GM10847 (cell line): ENCODE measurements around the gene SND1.

Experiments
- POLR2A ChIP-seq: IDR thresholded peaks from 2 replicates; pipeline ENCODE4 v1.6.1; 2011; ENCODE audit not compliant: insufficient read length; ENCODE audit errors: extremely low read depth

SND1 gene

GRCh38 chr7:127782654-127783559, 130.9 kb downstream of the SND1 start:
- TF ChIP-seq POLR2A: no peak

- no peak for TF ChIP-seq POLR2A
These were observed 134.2 kb downstream of the SND1 start for GRCh38 chr7:127786184-127786583.

DNA sequence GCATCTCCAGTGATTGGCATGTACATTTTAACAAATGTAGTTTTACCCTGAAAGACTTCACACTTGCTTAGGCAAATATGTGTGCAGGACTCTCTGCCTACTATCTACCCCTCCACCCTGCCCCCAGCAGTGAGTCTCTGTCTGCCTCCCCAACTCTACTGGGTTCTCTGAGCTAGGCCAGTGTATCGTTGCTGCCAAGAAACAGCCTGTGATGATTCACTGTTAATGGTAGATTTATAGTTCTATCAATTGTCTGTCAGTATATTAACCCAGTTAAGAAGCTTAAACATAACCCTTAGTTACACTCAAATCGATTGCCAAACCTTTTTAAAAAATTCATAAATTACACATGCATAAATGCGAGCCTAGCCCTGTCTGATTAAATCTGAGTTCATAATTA, 137.0 kb downstream of the SND1 start:
- TF ChIP-seq POLR2A: no peak

GRCh38 chr7:127791446-127792189, 139.6 kb downstream of the SND1 start:
- no peak for TF ChIP-seq POLR2A

- no peak for TF ChIP-seq POLR2A
These were observed 140.7 kb downstream of the SND1 start for GRCh38 chr7:127792528-127793342.

DNA sequence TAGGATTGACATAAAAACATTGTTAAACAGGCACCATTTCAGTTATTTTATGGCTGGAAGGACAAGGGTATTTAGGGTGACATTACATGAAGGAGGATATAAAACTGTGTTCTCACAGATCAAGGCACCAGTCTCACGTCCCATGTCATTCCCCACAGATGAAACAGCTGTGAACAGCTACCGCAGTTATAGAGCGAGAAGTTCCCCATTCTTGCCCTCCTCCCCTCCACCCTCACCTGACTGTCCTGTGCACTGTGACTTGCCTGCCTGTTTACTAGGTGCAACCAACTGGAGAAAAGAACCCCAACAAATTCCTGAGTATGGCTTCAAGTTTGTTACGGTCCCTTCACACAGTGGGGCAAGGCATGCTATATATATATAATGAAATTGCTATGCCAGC, 141.6 kb downstream of the SND1 start:
- TF ChIP-seq POLR2A: no peak

DNA sequence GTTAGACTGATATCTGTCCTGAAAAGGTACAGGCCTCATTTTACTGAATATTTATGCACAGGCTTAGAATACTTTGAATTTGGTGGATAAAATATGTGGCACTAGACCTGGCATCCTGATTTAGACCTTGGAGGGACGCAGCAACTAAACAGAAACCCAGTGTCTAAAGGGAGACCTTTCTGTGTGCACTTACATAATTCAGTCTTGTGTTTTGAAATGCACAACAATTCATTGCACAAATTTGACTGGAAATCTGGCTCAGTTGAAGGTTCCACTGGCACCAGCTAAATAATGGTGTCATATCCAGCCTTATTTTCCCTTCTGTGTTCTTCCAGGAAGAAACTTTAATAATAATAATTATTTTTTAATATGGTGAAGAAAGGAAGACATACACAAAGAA, 142.1 kb downstream of the SND1 start:
- TF ChIP-seq POLR2A: no peak

- no peak for TF ChIP-seq POLR2A
These were observed 142.6 kb downstream of the SND1 start for GRCh38 chr7:127794551-127794950.

DNA sequence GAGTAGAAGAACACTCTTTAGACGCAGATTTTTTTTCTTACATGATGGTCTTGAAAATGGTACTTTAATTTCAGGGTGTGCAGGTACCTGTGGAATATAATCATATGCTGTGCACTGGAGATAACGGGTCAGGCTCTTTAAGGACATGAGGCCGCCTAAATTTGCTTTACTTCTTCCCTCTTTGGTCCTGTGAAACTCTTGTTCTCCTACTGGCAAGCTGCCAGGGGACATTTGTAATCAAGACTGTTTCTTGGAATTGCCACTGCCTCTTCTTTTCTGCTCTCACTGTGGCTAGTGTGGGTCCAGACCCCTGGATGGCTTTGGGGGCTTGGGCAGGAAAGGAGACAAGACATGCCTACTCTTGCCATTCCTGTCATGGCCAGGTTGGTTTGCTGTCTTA, 146.0 kb downstream of the SND1 start:
- no peak for TF ChIP-seq POLR2A

DNA sequence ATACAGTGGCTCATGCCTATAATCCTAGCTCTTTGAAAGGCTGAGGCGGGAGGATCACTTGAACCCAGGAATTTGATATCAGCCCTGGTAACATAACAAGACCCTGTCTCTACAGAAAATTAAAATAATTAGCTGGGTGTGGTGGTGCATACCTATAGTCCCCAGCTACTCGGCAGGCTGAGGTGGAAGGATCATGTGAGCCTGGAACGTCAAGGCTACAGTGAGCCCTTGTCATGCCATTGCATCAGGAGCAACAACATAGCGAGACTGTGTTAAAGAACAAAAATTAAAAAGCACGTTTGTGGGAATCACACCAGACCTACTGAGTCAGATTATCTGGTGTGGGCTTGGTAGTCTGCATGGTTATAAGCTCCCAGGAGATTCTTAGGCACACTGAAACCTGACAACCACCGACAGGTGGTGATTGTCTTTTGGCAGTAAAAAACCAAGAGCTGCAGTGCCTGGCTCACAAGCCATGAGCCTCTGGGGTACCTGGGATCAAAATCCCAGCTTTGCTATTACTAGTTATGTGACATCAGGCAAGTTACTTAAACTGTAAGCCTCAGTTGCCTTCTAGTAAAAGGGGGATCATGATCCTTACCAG, 146.9 kb downstream of the SND1 start:
- TF ChIP-seq POLR2A: no peak

GRCh38 chr7:127799535-127800305, 147.7 kb downstream of the SND1 start:
- TF ChIP-seq POLR2A: no peak

DNA sequence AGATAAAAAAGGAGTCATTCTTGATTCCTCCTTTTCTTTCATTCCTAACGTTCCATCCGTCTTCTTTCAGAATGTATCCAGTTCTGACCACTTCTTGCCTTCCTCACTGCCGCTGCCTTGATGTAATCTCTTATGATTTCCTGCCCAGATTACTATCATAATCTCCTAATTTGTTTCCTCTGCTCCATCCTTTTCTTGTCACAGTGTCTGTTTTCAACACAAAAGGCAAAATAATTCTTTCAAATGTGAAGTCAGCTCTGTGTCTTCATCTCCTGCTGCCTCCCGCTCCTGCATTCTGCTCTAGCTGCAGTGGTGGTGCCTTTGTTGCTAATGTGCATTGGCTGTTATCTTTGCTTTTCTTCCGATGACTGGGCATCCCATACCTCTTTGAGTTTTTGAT, 150.9 kb downstream of the SND1 start:
- no peak for TF ChIP-seq POLR2A

DNA sequence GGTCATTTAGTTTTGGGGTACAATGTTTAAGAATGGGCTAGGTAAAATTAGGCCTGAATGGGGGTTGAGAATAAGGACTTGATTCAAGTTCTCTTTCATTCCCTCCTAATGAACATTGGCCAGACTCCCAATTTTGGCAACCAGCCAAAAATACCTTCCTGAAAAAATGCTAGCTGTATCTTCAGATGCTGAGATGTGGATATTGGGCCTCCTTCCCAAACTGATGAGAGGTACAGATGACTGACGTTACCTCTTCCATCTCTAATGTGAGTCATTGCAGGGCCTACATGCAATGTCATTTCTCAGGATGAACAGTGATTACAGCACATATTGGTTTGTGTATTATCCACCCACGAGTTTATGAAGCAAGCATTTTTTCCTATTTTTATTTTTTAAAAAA, 151.6 kb downstream of the SND1 start:
- no peak for TF ChIP-seq POLR2A

GRCh38 chr7:127807340-127807739, 155.3 kb downstream of the SND1 start:
- TF ChIP-seq POLR2A: no peak
